K562 (cell line): Measurements from ENCODE around the gene RSPH6A. TPM values are rescaled to one million over a fixed set of nuclear protein-coding genes. Genes with fewer than 3 reads are reported as not detected.

Source experiments
- DIDO1 ChIP-seq: fragments of 450-650 bp; IDR thresholded peaks from 2 replicates; pipeline ENCODE4 v1.6.1; 2016; ENCODE audit warnings: low read depth, missing biosample characterization, missing genetic modification characterization
- MAFG ChIP-seq: fragments of 450-650 bp; conservative IDR thresholded peaks from 2 replicates; pipeline ENCODE4 v1.6.1; 2016; ENCODE audit warnings: missing genetic modification characterization, missing compliant biosample characterization
- NEUROD1 ChIP-seq: fragments of 150-350 bp; IDR thresholded peaks from 2 replicates; pipeline ENCODE4 v1.6.1; 2014; ENCODE audit warnings: borderline replicate concordance, low read length, low read depth; ENCODE audit not compliant: partially characterized antibody
- PRMT5 ChIP-seq: sonication (generic); formaldehyde crosslinking; IDR thresholded peaks from 2 replicates; pipeline ENCODE4 v1.5.0; 2020; ENCODE audit warnings: missing genetic modification reagents
- REST ChIP-seq, 2 experiments: fragments of 450-650 bp; formaldehyde crosslinking in 1 of 2; IDR thresholded peaks; 2 replicates each; pipeline versions ENCODE4 v1.4.0 to v1.6.1; 2014 to 2020; ENCODE audit warnings: mild to moderate bottlenecking in 2 of 2, borderline replicate concordance in 1 of 2, low read depth in 1 of 2
- TCFL5 ChIP-seq: fragments of 250-450 bp; sonication (Bioruptor Pico); conservative IDR thresholded peaks from 2 replicates; pipeline ENCODE4 v1.6.1; 2021; ENCODE audit warnings: mild to moderate bottlenecking, moderate library complexity, matching md5 sums
- ZNF639 ChIP-seq, 2 experiments: fragments of 200-800 bp in 1 of 2; sonication (Bioruptor generic) in 1 of 2; sonication (generic) in 1 of 2; formaldehyde crosslinking in 1 of 2; IDR thresholded peaks in 1 of 2; conservative IDR thresholded peaks in 1 of 2; 2 replicates each; pipeline versions ENCODE4 v1.5.0 to v1.6.1; 2016 to 2020; ENCODE audit warnings: missing compliant biosample characterization in 1 of 2, missing genetic modification characterization in 1 of 2, missing genetic modification reagents in 1 of 2
- polyA plus RNA-seq, 8 experiments: library from polyadenylated mRNA; depleted of rRNA in 4 of 8; stranded (reverse) in 5 of 8; unstranded in 3 of 8; fragments of >200 nt; fragmentation: Nextera tagmentation in 2 of 8; fragmentation: Illumina TruSeq in 1 of 8; extraction: Ambion mirVana in 2 of 8; extraction: Trizol in 1 of 8; gene quantifications; 2 replicates each; pipeline versions ENCODE4 v1.2.1 to v1.2.3, GENCODE V29; 2011 to 2014; ENCODE audit warnings: inconsistent platforms in 1 of 8, missing spikeins in 1 of 8
- total RNA-seq, 7 experiments: library from RNA; depleted of rRNA in 6 of 7; stranded (reverse); fragments of >200 nt in 6 of 7; fragmentation: Illumina TruSeq in 2 of 7; extraction: Trizol in 2 of 7; gene quantifications; 2 replicates each; pipeline versions ENCODE4 v1.2.1 to v1.2.3, GENCODE V29; 2011 to 2021; ENCODE audit warnings: low replicate concordance in 1 of 7

Gene RSPH6A
- total and polyA plus RNA-seq, 9 of the 15 experiments (the other 6 are each of a cell fraction or from before 2014, with no cell fraction given), result 0.03 to 0.15 (median 0.07) TPM; not detected in 5

GRCh38 chr19:45780448-45781213 is 34.5 kb downstream of the RSPH6A start (continued):
- TF ChIP-seq DIDO1 (tag) (no peak), PRMT5 (no peak), MAFG (tag) (no peak), ZNF639 (CRISPR knock-in tag; conservative IDR thresholded peaks at IDR 0.05 in 1 of 2, IDR thresholded peaks at IDR 0.05 in 1 of 2) (no peak), TCFL5 (CRISPR knock-in tag) (no peak), REST (IDR thresholded peaks at IDR 0.05; ENCODE audit: borderline replicate concordance) (no peak), REST (CRISPR knock-in tag; IDR thresholded peaks at IDR 0.05; ENCODE audit: low read depth) (no peak), NEUROD1 (no peak)
